GM12878 (cell line): Measurements from ENCODE around the gene FUT8. TPM values are rescaled to one million over a fixed set of nuclear protein-coding genes. Genes with fewer than 3 reads are reported as not detected.

ENCODE experiments used
- ATAC-seq: fragments of 200-7000 bp; cut with Tn5 transposase; 3 replicates; pipeline ENCODE4 v1.9.1; 2020; ENCODE audit warnings: mild to moderate bottlenecking, moderate library complexity
- BruUV-seq: library from RNA; stranded (reverse); fragments of 400-500 nt; replicated peaks from 2 replicates; lab custom pipeline; 2021; lab: Mats Ljungman, UMichigan
- CTCF ChIA-PET: fragments of 300-600 bp; sonication (Branson Sonifier 250); formaldehyde crosslinking; extraction: SDS; loops from one replicate; lab custom pipeline; 2021; ENCODE audit warnings: inconsistent platforms; lab: Yijun Ruan, JAX
- POLR2A ChIA-PET: fragments of 350-600 bp; formaldehyde crosslinking; extraction: SDS; loops from one replicate; lab custom pipeline; 2021; ENCODE audit warnings: inconsistent platforms; lab: Charles Lee
- RAD21 ChIA-PET: fragments of 300-600 bp; sonication (Branson Sonifier 250); formaldehyde crosslinking; loops from one replicate; lab custom pipeline; 2023; ENCODE audit warnings: antibody characterized with exemption; ENCODE audit not compliant: unreplicated experiment; lab: Charles Lee
- SMC1A ChIA-PET: fragments of 300-600 bp; sonication (Branson Sonifier 250); formaldehyde crosslinking; loops from one replicate; lab custom pipeline; 2023; ENCODE audit not compliant: unreplicated experiment, uncharacterized antibody; lab: Charles Lee
- DNase-seq: peaks from one replicate; pipeline ENCODE4 v3.0.0-alpha.2; 2011; ENCODE audit warnings: low read depth, low spot score
- FAIRE-seq: peaks from 3 replicates; lab custom pipeline; 2011; peaks lifted over from hg19 to GRCh38; lab: Jason Lieb, UNC
- H2AFZ ChIP-seq: 2 replicates; pipeline ENCODE4 v1.6.0; 2011; ENCODE audit warnings: low read depth, low read length, control low read depth; ENCODE audit not compliant: control insufficient read depth
- H3K27ac ChIP-seq: 2 replicates; pipeline ENCODE4 v1.5.1; 2011; ENCODE audit warnings: control low read depth; ENCODE audit not compliant: control insufficient read depth, insufficient read depth
- H3K27me3 ChIP-seq, 2 experiments: replicated peaks in 1 of 2; 2 replicates each; pipeline versions ENCODE4 v1.6.0 to v1.6.1; 2011; ENCODE audit warnings: low read length in 1 of 2; ENCODE audit not compliant: control insufficient read depth in 2 of 2, insufficient read depth in 2 of 2
- H3K36me3 ChIP-seq, 2 experiments: 2 replicates each; pipeline ENCODE4 v1.5.1; 2011; ENCODE audit warnings: low read length in 1 of 2; ENCODE audit not compliant: control insufficient read depth in 2 of 2, insufficient read depth in 2 of 2
- H3K4me1 ChIP-seq: 2 replicates; pipeline ENCODE4 v1.6.1; 2011; ENCODE audit warnings: mild to moderate bottlenecking, low read length, moderate library complexity, mixed read lengths; ENCODE audit not compliant: control insufficient read depth, insufficient read depth
- H3K4me2 ChIP-seq: 2 replicates; pipeline ENCODE4 v1.6.0; 2011; ENCODE audit warnings: control low read depth; ENCODE audit not compliant: control insufficient read depth, insufficient read depth
- H3K4me3 ChIP-seq: fragments of 200-600 bp; sonication (generic); 2 replicates; pipeline ENCODE4 v1.5.1; 2016
- H3K79me2 ChIP-seq: 2 replicates; pipeline ENCODE4 v1.6.0; 2011; ENCODE audit warnings: low read length; ENCODE audit not compliant: control insufficient read depth, insufficient read depth
- H3K9ac ChIP-seq: 2 replicates; pipeline ENCODE4 v1.8.0; 2011; ENCODE audit warnings: low read length, control low read depth, mixed read lengths; ENCODE audit not compliant: control insufficient read depth, insufficient read depth
- H3K9me3 ChIP-seq: replicated peaks from 3 replicates; pipeline ENCODE4 v1.5.1; 2011; ENCODE audit warnings: mild to moderate bottlenecking, low read length; ENCODE audit not compliant: control insufficient read depth, insufficient read depth
- H4K20me1 ChIP-seq: 2 replicates; pipeline ENCODE4 v1.6.0; 2011; ENCODE audit not compliant: control insufficient read depth, insufficient read depth
- BACH1 ChIP-seq: fragments of 450-650 bp; IDR thresholded peaks from 2 replicates; pipeline ENCODE4 v1.6.1; 2017; ENCODE audit warnings: mild to moderate bottlenecking, borderline replicate concordance
- BMI1 ChIP-seq: fragments of 450-650 bp; IDR thresholded peaks from 2 replicates; pipeline ENCODE4 v1.6.1; 2016; ENCODE audit warnings: mild to moderate bottlenecking, moderate library complexity, borderline replicate concordance
- DPF2 ChIP-seq: fragments of 450-650 bp; IDR thresholded peaks from 2 replicates; pipeline ENCODE4 v1.6.1; 2017; ENCODE audit warnings: mild to moderate bottlenecking
- KDM1A ChIP-seq: fragments of 200-600 bp; sonication (generic); IDR thresholded peaks from 2 replicates; pipeline ENCODE4 v1.6.1; 2016; ENCODE audit warnings: borderline replicate concordance
- SIX5 ChIP-seq: IDR thresholded peaks from 2 replicates; pipeline ENCODE4 v1.6.1; 2011; ENCODE audit warnings: mild to moderate bottlenecking, low read depth, low read length, moderate library complexity; ENCODE audit not compliant: severe bottlenecking
- SUPT20H ChIP-seq: IDR thresholded peaks from 2 replicates; pipeline ENCODE4 v1.6.1; 2011; ENCODE audit warnings: low read depth, mild to moderate bottlenecking, low read length, moderate library complexity, borderline replicate concordance; ENCODE audit not compliant: control insufficient read depth
- WGBS: methylation state at CpG from one replicate; pipeline ENCODE4 v1.1.6; 2016; ENCODE audit warnings: low lambda C conversion rate; ENCODE audit not compliant: insufficient replicate concordance, insufficient coverage; ENCODE audit errors: missing lambda C conversion rate; 5-methylcytosine and 5-hydroxymethylcytosine counted together
- in situ Hi-C: fragments of 300-500 bp; cut with MboI; formaldehyde crosslinking; loops from 9 replicates; pipeline ENCODE4 v1.14.3; 2018; ENCODE audit warnings: mixed read lengths
- intact Hi-C: fragments of 100-400 bp; cut with micrococcal nuclease; formaldehyde crosslinking; loops from one replicate; pipeline ENCODE4 v1.14.2; 2022; ENCODE audit not compliant: unreplicated experiment
- polyA plus RNA-seq, 11 experiments: library from polyadenylated mRNA; depleted of rRNA in 4 of 11; unstranded in 6 of 11; stranded (reverse) in 5 of 11; fragments of >200 nt; fragmentation: Nextera tagmentation in 4 of 11; fragmentation: Illumina TruSeq in 1 of 11; extraction: Ambion mirVana in 4 of 11; extraction: Trizol in 1 of 11; gene quantifications; 1 replicate in 1 of 11; 2 replicates in 10 of 11; pipeline versions ENCODE4 v1.2.1 to v1.2.3, GENCODE V29; 2011 to 2016; ENCODE audit warnings: inconsistent platforms in 2 of 11, missing spikeins in 2 of 11, low read depth in 1 of 11
- total RNA-seq, 4 experiments: library from RNA; depleted of rRNA in 3 of 4; stranded (reverse); fragments of >200 nt in 3 of 4; fragmentation: Illumina TruSeq in 1 of 4; extraction: Trizol in 1 of 4; gene quantifications; 2 replicates each; pipeline versions ENCODE4 v1.2.1 to v1.2.3, GENCODE V29; 2013 to 2021
- TF ChIP-seq, protein P1 (sequence below): fragments of 450-650 bp; IDR thresholded peaks from 2 replicates; pipeline ENCODE4 v1.6.1; 2017; ENCODE audit warnings: mild to moderate bottlenecking, moderate library complexity
- TF ChIP-seq, protein P2 (sequence below): fragments of 450-650 bp; IDR thresholded peaks from 2 replicates; pipeline ENCODE4 v1.6.1; 2017; ENCODE audit warnings: low read depth, mild to moderate bottlenecking, moderate library complexity
- TF ChIP-seq, protein P3 (sequence below): IDR thresholded peaks from 2 replicates; pipeline ENCODE4 v1.6.1; 2011; ENCODE audit warnings: low read depth, low read length, improper control_type of control experiment, borderline replicate concordance
- TF ChIP-seq, protein P4 (sequence below): IDR thresholded peaks from 2 replicates; pipeline ENCODE4 v1.6.1; 2012; ENCODE audit warnings: improper control_type of control experiment, low read depth, low read length; ENCODE audit not compliant: insufficient replicate concordance

The FUT8 gene
- total and polyA plus RNA-seq, 10 of the 15 experiments (the other 5 are each of a cell fraction or from before 2014, with no cell fraction given), result 21.3 to 106 (median 66.3) TPM

DNA sequence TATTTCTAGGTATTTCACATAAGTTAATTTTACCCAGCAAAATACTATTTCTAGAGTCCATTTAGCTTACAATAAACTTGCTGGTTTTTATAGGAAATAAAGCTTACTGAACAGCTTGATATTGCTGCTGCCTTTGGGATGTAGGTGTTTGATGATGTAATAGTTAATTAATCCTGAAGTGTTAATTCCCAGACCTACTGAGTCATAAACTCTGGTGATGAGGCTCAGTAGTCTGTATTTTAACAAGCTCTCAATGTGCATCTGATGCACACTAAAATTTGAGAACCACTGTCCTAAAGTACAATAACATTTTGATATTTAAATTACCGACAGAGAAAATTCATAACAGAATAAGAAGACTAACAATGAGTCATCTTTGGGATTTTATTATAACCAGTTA lies 168.4 kb downstream of the FUT8 start (continued):
- TF ChIP-seq, protein P1, sequence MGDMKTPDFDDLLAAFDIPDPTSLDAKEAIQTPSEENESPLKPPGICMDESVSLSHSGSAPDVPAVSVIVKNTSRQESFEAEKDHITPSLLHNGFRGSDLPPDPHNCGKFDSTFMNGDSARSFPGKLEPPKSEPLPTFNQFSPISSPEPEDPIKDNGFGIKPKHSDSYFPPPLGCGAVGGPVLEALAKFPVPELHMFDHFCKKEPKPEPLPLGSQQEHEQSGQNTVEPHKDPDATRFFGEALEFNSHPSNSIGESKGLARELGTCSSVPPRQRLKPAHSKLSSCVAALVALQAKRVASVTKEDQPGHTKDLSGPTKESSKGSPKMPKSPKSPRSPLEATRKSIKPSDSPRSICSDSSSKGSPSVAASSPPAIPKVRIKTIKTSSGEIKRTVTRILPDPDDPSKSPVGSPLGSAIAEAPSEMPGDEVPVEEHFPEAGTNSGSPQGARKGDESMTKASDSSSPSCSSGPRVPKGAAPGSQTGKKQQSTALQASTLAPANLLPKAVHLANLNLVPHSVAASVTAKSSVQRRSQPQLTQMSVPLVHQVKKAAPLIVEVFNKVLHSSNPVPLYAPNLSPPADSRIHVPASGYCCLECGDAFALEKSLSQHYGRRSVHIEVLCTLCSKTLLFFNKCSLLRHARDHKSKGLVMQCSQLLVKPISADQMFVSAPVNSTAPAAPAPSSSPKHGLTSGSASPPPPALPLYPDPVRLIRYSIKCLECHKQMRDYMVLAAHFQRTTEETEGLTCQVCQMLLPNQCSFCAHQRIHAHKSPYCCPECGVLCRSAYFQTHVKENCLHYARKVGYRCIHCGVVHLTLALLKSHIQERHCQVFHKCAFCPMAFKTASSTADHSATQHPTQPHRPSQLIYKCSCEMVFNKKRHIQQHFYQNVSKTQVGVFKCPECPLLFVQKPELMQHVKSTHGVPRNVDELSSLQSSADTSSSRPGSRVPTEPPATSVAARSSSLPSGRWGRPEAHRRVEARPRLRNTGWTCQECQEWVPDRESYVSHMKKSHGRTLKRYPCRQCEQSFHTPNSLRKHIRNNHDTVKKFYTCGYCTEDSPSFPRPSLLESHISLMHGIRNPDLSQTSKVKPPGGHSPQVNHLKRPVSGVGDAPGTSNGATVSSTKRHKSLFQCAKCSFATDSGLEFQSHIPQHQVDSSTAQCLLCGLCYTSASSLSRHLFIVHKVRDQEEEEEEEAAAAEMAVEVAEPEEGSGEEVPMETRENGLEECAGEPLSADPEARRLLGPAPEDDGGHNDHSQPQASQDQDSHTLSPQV, result no peak

DNA sequence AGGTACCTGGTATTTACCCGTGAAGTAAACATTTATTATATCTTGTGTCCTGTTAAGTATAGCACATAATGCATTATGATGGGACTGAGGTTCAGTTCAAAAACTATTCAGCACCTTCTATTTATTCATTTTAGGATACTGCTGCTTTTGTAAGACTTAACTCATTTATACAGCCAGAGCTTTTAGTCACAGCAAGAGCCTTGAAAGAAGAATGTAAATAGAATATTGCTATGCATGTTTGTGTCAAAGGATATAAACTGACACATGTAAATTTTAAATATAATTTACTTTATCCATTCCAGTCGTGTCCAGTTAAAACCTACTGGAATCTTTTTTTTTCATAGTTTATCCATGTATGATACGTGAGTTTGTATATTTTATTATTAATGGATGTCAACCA lies 168.8 kb downstream of the FUT8 start:
- ATAC-seq (no peak), DNase-seq (no peak), FAIRE-seq (no peak)
- no peak overlapping the region for H3K4me3 ChIP-seq
- ChIA-PET CTCF (interaction anchor here (1.2 kb wide), 1 partner anchor 9 kb away, joined by 5 read pairs; no protein-coding TSS in a partner anchor), POLR2A (no interaction called here), RAD21 (no interaction called here), SMC1A (interaction anchor here (1.0 to 2.0 kb wide), 3 partner anchors 11 to 166 kb away, joined by 3 to 6 read pairs (median 3); no protein-coding TSS in a partner anchor)
- no peaks in the 10 kb centered on the region for H3K4me1 ChIP-seq
- no peaks in the 10 kb centered on the region for H3K27me3 ChIP-seq
- peaks cover 3% of the 10 kb centered on the region for H3K79me2 ChIP-seq
- BruUV-seq, result no TSS peak
- H2AFZ ChIP-seq, result no peak overlapping the region
- WGBS, result 82% methylated on average over 3 of the region's 3 CpGs
- H3K27ac ChIP-seq, result no peak overlapping the region
- intact Hi-C loops (no loop called here), in situ Hi-C loops (no loop called here)
- H3K4me2 ChIP-seq, result no peak overlapping the region
- no peak overlapping the region for H3K9ac ChIP-seq
- no peaks in the 10 kb centered on the region for H3K9me3 ChIP-seq
- no peaks in the 10 kb centered on the region for H4K20me1 ChIP-seq
- no peaks in the 10 kb centered on the region; a peak in 1 of 4 replicates for H3K36me3 ChIP-seq
- TF ChIP-seq KDM1A, result no peak
- no peak for TF ChIP-seq BMI1
- no peak for TF ChIP-seq SUPT20H
- TF ChIP-seq BACH1, result no peak
- no peak for TF ChIP-seq DPF2
- TF ChIP-seq, protein P2, sequence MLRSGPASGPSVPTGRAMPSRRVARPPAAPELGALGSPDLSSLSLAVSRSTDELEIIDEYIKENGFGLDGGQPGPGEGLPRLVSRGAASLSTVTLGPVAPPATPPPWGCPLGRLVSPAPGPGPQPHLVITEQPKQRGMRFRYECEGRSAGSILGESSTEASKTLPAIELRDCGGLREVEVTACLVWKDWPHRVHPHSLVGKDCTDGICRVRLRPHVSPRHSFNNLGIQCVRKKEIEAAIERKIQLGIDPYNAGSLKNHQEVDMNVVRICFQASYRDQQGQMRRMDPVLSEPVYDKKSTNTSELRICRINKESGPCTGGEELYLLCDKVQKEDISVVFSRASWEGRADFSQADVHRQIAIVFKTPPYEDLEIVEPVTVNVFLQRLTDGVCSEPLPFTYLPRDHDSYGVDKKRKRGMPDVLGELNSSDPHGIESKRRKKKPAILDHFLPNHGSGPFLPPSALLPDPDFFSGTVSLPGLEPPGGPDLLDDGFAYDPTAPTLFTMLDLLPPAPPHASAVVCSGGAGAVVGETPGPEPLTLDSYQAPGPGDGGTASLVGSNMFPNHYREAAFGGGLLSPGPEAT, result no peak
- TF ChIP-seq SIX5, result no peak
- TF ChIP-seq, protein P3, sequence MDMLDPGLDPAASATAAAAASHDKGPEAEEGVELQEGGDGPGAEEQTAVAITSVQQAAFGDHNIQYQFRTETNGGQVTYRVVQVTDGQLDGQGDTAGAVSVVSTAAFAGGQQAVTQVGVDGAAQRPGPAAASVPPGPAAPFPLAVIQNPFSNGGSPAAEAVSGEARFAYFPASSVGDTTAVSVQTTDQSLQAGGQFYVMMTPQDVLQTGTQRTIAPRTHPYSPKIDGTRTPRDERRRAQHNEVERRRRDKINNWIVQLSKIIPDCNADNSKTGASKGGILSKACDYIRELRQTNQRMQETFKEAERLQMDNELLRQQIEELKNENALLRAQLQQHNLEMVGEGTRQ, result no peak
- TF ChIP-seq, protein P4, sequence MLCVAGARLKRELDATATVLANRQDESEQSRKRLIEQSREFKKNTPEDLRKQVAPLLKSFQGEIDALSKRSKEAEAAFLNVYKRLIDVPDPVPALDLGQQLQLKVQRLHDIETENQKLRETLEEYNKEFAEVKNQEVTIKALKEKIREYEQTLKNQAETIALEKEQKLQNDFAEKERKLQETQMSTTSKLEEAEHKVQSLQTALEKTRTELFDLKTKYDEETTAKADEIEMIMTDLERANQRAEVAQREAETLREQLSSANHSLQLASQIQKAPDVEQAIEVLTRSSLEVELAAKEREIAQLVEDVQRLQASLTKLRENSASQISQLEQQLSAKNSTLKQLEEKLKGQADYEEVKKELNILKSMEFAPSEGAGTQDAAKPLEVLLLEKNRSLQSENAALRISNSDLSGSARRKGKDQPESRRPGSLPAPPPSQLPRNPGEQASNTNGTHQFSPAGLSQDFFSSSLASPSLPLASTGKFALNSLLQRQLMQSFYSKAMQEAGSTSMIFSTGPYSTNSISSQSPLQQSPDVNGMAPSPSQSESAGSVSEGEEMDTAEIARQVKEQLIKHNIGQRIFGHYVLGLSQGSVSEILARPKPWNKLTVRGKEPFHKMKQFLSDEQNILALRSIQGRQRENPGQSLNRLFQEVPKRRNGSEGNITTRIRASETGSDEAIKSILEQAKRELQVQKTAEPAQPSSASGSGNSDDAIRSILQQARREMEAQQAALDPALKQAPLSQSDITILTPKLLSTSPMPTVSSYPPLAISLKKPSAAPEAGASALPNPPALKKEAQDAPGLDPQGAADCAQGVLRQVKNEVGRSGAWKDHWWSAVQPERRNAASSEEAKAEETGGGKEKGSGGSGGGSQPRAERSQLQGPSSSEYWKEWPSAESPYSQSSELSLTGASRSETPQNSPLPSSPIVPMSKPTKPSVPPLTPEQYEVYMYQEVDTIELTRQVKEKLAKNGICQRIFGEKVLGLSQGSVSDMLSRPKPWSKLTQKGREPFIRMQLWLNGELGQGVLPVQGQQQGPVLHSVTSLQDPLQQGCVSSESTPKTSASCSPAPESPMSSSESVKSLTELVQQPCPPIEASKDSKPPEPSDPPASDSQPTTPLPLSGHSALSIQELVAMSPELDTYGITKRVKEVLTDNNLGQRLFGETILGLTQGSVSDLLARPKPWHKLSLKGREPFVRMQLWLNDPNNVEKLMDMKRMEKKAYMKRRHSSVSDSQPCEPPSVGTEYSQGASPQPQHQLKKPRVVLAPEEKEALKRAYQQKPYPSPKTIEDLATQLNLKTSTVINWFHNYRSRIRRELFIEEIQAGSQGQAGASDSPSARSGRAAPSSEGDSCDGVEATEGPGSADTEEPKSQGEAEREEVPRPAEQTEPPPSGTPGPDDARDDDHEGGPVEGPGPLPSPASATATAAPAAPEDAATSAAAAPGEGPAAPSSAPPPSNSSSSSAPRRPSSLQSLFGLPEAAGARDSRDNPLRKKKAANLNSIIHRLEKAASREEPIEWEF, result no peak
